NCI-H748 (cell line): Measurements from ENCODE around the gene HJV.

ENCODE experiments used
- DNase-seq: peaks from one replicate; lab custom pipeline; 2025; ENCODE audit not compliant: unreplicated experiment; lab: John Stamatoyannopoulos, UW

Gene HJV

GRCh38 chr1:146022403-146023127 is 1.0 kb upstream of the HJV start:
- DNase-seq = no peak

GRCh38 chr1:146021050-146021445 is 487 bp downstream of the HJV start:
- no peak for DNase-seq

GRCh38 chr1:146020058-146021049 is 1.2 kb downstream of the HJV start:
- DNase-seq = no peak

DNA sequence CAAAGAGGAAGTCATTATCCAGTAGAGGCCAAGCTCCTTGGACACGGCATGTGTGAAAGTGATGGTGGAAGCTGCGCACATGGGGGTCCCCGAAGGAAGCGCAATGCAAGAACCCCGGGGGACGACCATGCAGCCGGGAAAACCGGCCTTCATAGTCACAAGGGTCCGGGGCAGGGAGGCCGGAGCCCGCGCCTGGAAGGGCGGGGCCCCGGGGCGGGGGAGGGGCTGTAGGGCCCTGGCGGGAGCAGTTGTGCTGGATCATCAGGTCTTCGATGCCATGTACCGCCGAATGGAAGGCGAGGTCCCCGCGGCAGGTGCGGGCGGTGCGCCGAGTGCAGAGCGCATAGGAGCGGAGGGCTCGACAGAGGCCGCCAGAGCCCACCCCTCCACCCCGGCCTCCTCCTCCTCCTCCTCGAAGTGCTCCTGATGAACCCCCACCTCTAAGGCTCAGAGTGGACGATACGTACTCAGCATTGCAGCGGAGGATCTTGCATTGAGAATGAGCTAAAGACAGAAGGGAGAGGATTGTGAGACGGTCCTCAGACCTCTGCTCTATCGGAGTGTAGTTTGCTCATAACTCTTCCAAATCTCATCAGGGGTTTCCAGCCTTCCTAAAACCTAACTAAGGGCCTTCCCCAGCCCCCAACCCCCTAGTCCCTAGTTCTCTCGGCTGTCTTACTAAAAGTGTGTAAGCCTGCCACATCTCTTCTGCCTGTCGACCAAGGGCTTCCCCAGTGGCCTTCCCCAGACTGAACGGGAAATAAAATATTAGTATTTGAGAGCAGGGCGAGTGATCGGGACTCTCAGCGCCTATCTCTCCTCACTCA is 2.1 kb downstream of the HJV start:
- DNase-seq = no peak

GRCh38 chr1:146016891-146017290 is 4.6 kb downstream of the HJV start:
- DNase-seq = no peak

- no peak for DNase-seq
Measured at GRCh38 chr1:146013559-146013922, 8.0 kb downstream of the HJV start.

GRCh38 chr1:146012703-146013558 is 8.6 kb downstream of the HJV start:
- DNase-seq = peak; percentile 77

- DNase-seq = no peak
Measured at GRCh38 chr1:146010126-146010738, 11.3 kb downstream of the HJV start.

- DNase-seq = no peak
Measured at GRCh38 chr1:146007489-146008133, 13.9 kb downstream of the HJV start.

GRCh38 chr1:146001709-146002108 is 19.8 kb downstream of the HJV start:
- DNase-seq = no peak

DNA sequence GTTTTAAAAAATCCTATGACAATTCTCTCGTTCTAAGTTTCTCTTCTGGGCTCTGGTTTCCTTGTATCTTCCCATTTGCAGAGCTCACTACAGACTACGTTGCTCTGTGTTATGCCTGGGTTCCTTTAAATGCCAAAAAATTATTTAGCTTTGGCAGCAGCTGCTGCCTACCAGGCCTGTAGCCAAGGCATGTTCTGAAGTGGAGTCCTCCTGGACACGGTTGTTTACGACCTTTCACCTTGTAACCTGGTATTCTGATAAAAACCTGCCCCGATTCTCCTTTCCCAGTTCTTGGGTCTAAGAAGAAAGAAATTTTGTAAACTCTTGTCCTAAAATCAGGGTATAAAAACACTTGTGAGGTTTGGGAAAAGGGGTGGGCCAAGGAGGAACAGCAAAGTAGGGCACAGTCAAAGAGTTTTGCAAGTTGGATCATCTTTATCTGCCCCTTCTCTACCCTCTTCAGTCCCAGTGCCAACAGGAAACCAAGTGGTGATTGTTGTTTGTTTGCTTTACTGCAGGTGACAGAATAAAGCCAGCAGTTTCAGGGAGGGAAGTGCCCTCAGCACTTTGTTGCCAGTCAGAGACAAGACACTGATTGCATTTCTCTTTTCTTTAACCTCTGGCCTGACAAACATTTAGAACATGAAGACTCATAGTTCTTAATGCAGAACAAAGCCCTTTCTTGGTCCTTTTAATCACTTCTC is 22.1 kb downstream of the HJV start:
- peak; percentile 81 for DNase-seq

GRCh38 chr1:145997718-145998023 is 23.9 kb downstream of the HJV start:
- peak; percentile 40 for DNase-seq

DNA sequence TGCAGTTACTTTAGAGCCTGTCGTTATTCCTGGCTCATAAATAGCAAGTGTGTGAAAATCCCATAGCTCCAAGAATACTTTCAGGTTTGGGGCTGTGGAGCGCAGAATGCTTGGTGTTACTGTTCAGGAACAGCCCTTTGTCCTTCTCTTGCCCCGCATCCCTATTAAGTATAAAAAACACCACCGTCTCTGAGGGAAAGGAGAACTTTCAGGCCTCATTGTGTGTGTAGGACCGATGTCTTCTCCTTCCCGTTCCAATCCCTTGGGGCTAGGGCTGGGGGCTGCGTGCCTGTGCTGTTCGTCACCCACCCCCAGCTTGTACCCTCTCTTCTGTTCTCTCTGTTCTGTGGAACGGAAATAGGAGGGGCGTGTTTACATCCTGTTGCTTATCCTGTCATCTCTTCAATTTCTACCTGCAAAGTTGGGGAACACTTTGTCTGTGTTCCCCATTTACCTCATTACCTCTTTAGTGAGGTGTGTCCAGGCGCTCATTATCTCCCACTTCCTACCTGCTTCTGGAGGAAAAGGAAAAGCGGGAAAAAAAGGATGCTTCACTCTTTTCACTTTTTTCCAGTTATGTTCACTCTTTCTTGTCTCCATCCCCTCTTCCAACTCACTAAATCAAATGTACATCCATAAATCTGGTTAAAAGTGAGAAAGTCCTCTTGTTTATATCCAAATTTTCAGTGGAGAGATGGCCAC is 24.4 kb downstream of the HJV start:
- DNase-seq = peak; percentile 52

GRCh38 chr1:145996433-145997015 is 25.0 kb downstream of the HJV start, which contains the start of gene TXNIP:
Gene TXNIP (minus strand): TSS chr1:145996579. CDS start chr1:145996266, 313 bp downstream.
- DNase-seq = peak; percentile 99

GRCh38 chr1:145995964-145996432 is 25.5 kb downstream of the HJV start:
- peak; percentile 51 for DNase-seq

GRCh38 chr1:145995148-145995881 is 26.2 kb downstream of the HJV start:
- DNase-seq = no peak
